Duodenal mucosa (tissue), 2 donors: ENCODE results near the gene PHRF1.

Experiments used
- H3K27ac ChIP-seq: one replicate; pipeline ENCODE4 v1.7.0; 2013; ENCODE audit warnings: low read depth, low read length
- H3K27me3 ChIP-seq, 2 donors: one replicate each; pipeline ENCODE4 v1.7.0; 2013; ENCODE audit warnings: low read length in 2 of 2, control low read depth in 1 of 2; ENCODE audit not compliant: insufficient read depth in 2 of 2, control insufficient read depth in 1 of 2
- H3K36me3 ChIP-seq, 2 donors: one replicate each; pipeline ENCODE4 v1.7.0; 2013; ENCODE audit warnings: low read length in 2 of 2, control low read depth in 1 of 2; ENCODE audit not compliant: insufficient read depth in 2 of 2, control insufficient read depth in 1 of 2
- H3K4me1 ChIP-seq, 2 donors: one replicate each; pipeline ENCODE4 v1.7.0; 2013; ENCODE audit warnings: low read length in 2 of 2, control low read depth in 1 of 2; ENCODE audit not compliant: insufficient read depth in 2 of 2, control insufficient read depth in 1 of 2
- H3K4me3 ChIP-seq, 2 donors: one replicate each; pipeline ENCODE4 v1.7.0; 2013; ENCODE audit warnings: low read length in 2 of 2, low read depth in 1 of 2
- H3K9ac ChIP-seq, 2 donors: one replicate each; pipeline ENCODE4 v1.7.0; 2013; ENCODE audit warnings: low read length in 2 of 2, low read depth in 1 of 2
- H3K9me3 ChIP-seq, 2 donors: one replicate each; pipeline ENCODE4 v1.7.0; 2013; ENCODE audit warnings: low read length in 2 of 2, control low read depth in 1 of 2; ENCODE audit not compliant: control insufficient read depth in 1 of 2

The PHRF1 gene

GRCh38 chr11:586376-587316 is 10.4 kb downstream of the PHRF1 start:
- no peaks in the 10 kb centered on the region for H3K9me3 ChIP-seq
- no peak overlapping the region for H3K27ac ChIP-seq
- no peak overlapping the region for H3K4me3 ChIP-seq
- no peaks in the 10 kb centered on the region for H3K27me3 ChIP-seq
- H3K36me3 ChIP-seq, result peaks cover 46 to 79% of the 10 kb centered on the region in 2 donors
- H3K4me1 ChIP-seq, result peaks cover 11 to 19% of the 10 kb centered on the region in 2 donors
- no peak overlapping the region for H3K9ac ChIP-seq

- Histone ChIP-seq H3K27ac (no peak overlapping the region), H3K9me3 (no peaks in the 10 kb centered on the region), H3K4me1 (peaks cover 11 to 19% of the 10 kb centered on the region in 2 donors), H3K9ac (peak overlapping the region in 1 of 2 donors; percentile 15), H3K4me3 (no peak overlapping the region), H3K36me3 (peaks cover 51 to 77% of the 10 kb centered on the region in 2 donors), H3K27me3 (no peaks in the 10 kb centered on the region)
Measured at GRCh38 chr11:587546-587945, 11.3 kb downstream of the PHRF1 start.

DNA sequence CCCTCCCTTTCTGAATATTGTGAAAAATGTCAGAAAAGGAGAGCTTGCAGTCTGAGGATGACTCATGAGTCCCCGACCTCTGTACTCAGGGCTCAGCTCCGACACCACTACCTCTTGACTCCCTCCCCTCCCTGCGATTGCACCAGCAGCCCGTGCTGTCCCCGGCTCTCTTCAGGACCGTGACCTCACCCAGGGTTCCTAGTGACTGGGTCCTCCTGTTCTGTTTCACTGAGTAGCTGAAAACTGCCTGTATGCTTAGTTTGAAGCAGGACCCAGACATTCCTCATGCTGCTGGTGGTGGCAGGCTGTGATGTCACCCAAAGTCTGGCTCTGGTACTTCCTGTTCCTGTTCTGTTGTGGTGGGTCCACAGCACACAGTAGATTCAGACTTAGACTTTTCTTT is 11.7 kb downstream of the PHRF1 start:
- peak overlapping the region in 1 of 2 donors; percentile 15 for H3K9ac ChIP-seq
- peaks cover 11 to 19% of the 10 kb centered on the region in 2 donors for H3K4me1 ChIP-seq
- H3K9me3 ChIP-seq, result no peaks in the 10 kb centered on the region
- H3K27ac ChIP-seq, result no peak overlapping the region
- H3K4me3 ChIP-seq, result no peak overlapping the region
- H3K36me3 ChIP-seq, result peaks cover 56 to 78% of the 10 kb centered on the region in 2 donors
- no peaks in the 10 kb centered on the region for H3K27me3 ChIP-seq

DNA sequence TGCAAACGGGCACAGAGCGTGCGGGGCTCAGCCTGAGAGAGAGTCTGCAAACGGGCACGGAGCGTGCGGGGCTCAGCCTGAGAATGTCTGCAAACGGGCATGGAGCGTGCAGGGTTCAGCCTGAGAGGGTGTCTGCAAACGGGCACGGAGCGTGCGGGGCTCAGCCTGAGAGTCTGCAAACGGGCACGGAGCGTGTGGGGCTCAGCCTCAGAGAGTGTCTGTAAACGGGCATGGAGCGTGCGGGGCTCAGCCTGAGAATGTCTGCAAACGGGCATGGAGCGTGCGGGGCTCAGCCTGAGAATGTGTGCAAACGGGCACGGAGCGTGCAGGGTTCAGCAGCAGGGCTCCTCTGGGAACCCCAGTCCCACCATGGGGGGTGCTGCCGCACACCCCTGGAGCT is 13.5 kb downstream of the PHRF1 start:
- Histone ChIP-seq H3K36me3 (peaks cover 55 to 84% of the 10 kb centered on the region in 2 donors), H3K4me1 (peaks cover 11 to 19% of the 10 kb centered on the region in 2 donors), H3K27ac (no peak overlapping the region), H3K9me3 (no peaks in the 10 kb centered on the region), H3K27me3 (no peaks in the 10 kb centered on the region), H3K9ac (no peak overlapping the region), H3K4me3 (no peak overlapping the region)

DNA sequence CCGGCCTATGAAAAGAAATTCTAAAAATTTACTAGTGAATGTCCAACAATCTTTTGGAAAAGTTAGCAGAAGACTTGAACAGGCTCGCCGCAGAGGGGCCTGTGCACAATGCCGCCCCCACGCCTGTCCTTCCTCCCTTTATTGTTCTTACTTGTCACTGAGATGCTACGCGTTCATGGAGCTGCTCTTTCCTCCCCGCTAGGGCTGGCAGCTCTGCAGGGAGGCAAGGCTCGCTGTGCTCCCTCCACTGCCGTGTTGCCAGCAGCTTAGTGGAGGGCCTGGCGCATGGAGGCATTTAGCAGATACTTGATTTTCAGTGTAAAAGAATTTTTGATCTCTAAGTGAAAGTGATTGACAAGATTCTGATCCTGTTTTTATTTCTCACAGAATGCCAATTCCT is 14.7 kb downstream of the PHRF1 start:
- H3K4me1 ChIP-seq, result peaks cover 11 to 19% of the 10 kb centered on the region in 2 donors
- no peaks in the 10 kb centered on the region for H3K9me3 ChIP-seq
- H3K4me3 ChIP-seq, result no peak overlapping the region
- H3K36me3 ChIP-seq, result peaks cover 63 to 88% of the 10 kb centered on the region in 2 donors
- no peak overlapping the region for H3K9ac ChIP-seq
- H3K27ac ChIP-seq, result no peak overlapping the region
- H3K27me3 ChIP-seq, result no peaks in the 10 kb centered on the region

- no peak overlapping the region for H3K9ac ChIP-seq
- H3K9me3 ChIP-seq, result no peaks in the 10 kb centered on the region
- H3K36me3 ChIP-seq, result peaks cover 51 to 86% of the 10 kb centered on the region in 2 donors
- H3K4me3 ChIP-seq, result no peak overlapping the region
- no peaks in the 10 kb centered on the region for H3K27me3 ChIP-seq
- H3K27ac ChIP-seq, result no peak overlapping the region
- peaks cover 6 to 7% of the 10 kb centered on the region in 2 donors for H3K4me1 ChIP-seq
Measured at GRCh38 chr11:592501-592900, 16.2 kb downstream of the PHRF1 start.

DNA sequence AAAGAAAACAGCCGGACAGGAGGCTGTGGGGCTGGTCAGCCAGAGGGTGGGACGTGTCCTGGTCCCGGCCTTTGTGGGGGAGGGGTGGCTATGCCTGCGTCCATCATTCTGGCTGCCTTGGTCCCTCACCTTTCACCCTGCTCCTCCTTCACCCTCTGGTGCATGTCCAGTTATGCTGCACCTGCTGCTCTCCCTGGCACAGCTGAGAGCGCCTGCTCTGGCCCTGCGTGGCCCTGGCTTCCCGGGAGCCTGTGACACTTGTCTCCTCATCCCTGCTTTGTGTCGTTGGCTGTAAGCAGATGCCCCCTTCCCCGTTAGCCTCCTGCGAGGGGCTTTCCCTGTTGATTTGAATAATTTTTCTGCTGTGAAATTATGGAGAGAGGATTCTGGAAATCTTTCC is 16.6 kb downstream of the PHRF1 start:
- no peak overlapping the region for H3K4me3 ChIP-seq
- H3K4me1 ChIP-seq, result peaks cover 3% of the 10 kb centered on the region in 2 donors
- no peak overlapping the region for H3K9ac ChIP-seq
- no peak overlapping the region for H3K27ac ChIP-seq
- H3K27me3 ChIP-seq, result no peaks in the 10 kb centered on the region
- no peaks in the 10 kb centered on the region for H3K9me3 ChIP-seq
- H3K36me3 ChIP-seq, result peaks cover 52 to 86% of the 10 kb centered on the region in 2 donors

DNA sequence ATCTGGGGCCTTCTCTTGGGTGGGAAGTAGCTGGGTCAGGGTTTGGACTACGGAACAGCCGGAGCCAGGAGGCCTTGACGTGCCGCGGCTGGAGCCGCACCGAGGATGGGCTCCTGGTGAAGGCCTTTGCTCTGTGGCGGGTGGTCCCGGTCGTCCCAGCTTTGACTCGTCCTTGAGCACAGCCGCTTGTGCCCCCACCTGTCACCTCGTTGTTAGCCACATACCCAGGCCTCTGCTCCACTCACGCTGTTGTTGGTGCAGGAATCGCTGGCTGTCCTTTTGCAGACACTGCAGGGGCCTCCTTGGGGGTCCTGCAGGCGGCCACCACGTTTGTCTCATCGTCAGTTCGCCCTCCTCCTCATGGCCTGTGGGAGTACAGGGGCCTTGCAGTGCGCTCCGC is 17.1 kb downstream of the PHRF1 start:
- Histone ChIP-seq H3K27me3 (no peaks in the 10 kb centered on the region), H3K4me1 (no peaks in the 10 kb centered on the region), H3K9ac (no peak overlapping the region), H3K36me3 (peaks cover 55 to 87% of the 10 kb centered on the region in 2 donors), H3K4me3 (no peak overlapping the region), H3K27ac (no peak overlapping the region), H3K9me3 (no peaks in the 10 kb centered on the region)

- Histone ChIP-seq H3K27me3 (no peaks in the 10 kb centered on the region), H3K4me1 (no peaks in the 10 kb centered on the region), H3K4me3 (no peak overlapping the region), H3K9me3 (no peaks in the 10 kb centered on the region), H3K27ac (no peak overlapping the region), H3K9ac (no peak overlapping the region), H3K36me3 (peaks cover 56 to 85% of the 10 kb centered on the region in 2 donors)
Measured at GRCh38 chr11:595400-595799, 19.1 kb downstream of the PHRF1 start.

DNA sequence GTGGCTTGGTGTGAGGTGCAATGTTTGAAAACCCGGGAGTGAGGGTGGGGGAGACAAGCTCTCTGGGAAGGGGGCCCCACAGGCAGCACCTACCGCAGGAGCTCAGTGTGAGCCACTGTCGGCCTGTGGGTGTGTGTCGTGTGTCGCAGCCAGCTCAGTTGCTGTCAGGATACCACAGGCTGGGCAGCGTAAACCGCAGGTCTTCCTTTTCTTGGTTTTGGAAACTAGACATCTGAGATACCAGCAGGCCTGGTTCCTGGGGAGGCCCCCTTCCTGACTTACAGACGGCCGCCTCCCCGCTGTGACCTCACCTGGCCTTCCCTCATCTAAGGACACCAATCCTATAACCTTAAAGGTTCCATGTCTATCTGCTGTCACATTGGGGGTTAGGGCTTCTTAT is 20.1 kb downstream of the PHRF1 start:
- no peaks in the 10 kb centered on the region for H3K9me3 ChIP-seq
- H3K36me3 ChIP-seq, result peaks cover 48 to 81% of the 10 kb centered on the region in 2 donors
- H3K27ac ChIP-seq, result no peak overlapping the region
- H3K4me1 ChIP-seq, result no peaks in the 10 kb centered on the region
- H3K27me3 ChIP-seq, result no peaks in the 10 kb centered on the region
- H3K9ac ChIP-seq, result no peak overlapping the region
- H3K4me3 ChIP-seq, result no peak overlapping the region
